ENCODE results near the gene ATP6V1B1. TPM values are rescaled to one million over a fixed set of nuclear protein-coding genes. Genes with fewer than 3 reads are reported as not detected.

Gene ATP6V1B1
- total and polyA plus RNA-seq, 2 donors (not counting 1 experiment from before 2014, with no cell fraction given), result 1.0 to 2.1 TPM

GRCh38 chr2:71001592-71001927, 65.9 kb downstream of the ATP6V1B1 start:
- no peak overlapping the region for H3K4me3 ChIP-seq (replicated peaks in 1 of 4; ENCODE audit: control extremely low read depth in 1 of 4, insufficient read depth in 1 of 4, low read depth in 3 of 4, low read length in 4 of 4)
- no peaks in the 10 kb centered on the region for H3K27me3 ChIP-seq (ENCODE audit: control insufficient read depth, insufficient read depth, low read length)
- H3K4me2 ChIP-seq (ENCODE audit: extremely low read depth, insufficient read depth, low read length), result no peak overlapping the region
- no peaks in the 10 kb centered on the region for H3K4me1 ChIP-seq (ENCODE audit: control insufficient read depth, extremely low read depth, insufficient read depth, low read length)
- no peaks in the 10 kb centered on the region for H3K36me3 ChIP-seq (ENCODE audit: control insufficient read depth, insufficient read depth, low read length)
- no peaks in the 10 kb centered on the region for H3K79me2 ChIP-seq (ENCODE audit: control insufficient read depth, insufficient read depth, low read length)
- no peak overlapping the region for H3K27ac ChIP-seq (ENCODE audit: insufficient read depth, low read length)
- H3K9ac ChIP-seq (ENCODE audit: insufficient read depth, low read length), result no peak overlapping the region
- no peaks in the 10 kb centered on the region for H3K9me3 ChIP-seq (ENCODE audit: control insufficient read depth, insufficient read depth, low read depth, low read length)
- H4K20me1 ChIP-seq (ENCODE audit: control insufficient read depth, extremely low read depth, insufficient read depth, low read length), result no peaks in the 10 kb centered on the region
- H2AFZ ChIP-seq (ENCODE audit: low read length), result no peak overlapping the region
- no peak for DNase-seq (ENCODE audit: low read depth in 2 of 2)
- no peak for TF ChIP-seq CTCF (conservative IDR thresholded peaks at IDR 0.05 in 1 of 2, IDR thresholded peaks at IDR 0.05 in 1 of 2; ENCODE audit: low read depth in 1 of 2, low read length in 2 of 2)
- no peak for TF ChIP-seq EZH2 (IDR thresholded peaks at IDR 0.05; ENCODE audit: low read length, missing control alignments)

- H3K4me2 ChIP-seq (ENCODE audit: extremely low read depth, insufficient read depth, low read length), result no peak overlapping the region
- no peak overlapping the region for H3K27ac ChIP-seq (ENCODE audit: insufficient read depth, low read length)
- no peak overlapping the region for H3K9ac ChIP-seq (ENCODE audit: insufficient read depth, low read length)
- H3K36me3 ChIP-seq (ENCODE audit: control insufficient read depth, insufficient read depth, low read length), result no peaks in the 10 kb centered on the region
- no peak for DNase-seq (ENCODE audit: low read depth in 2 of 2)
- no peak overlapping the region for H3K4me3 ChIP-seq (replicated peaks in 1 of 4; ENCODE audit: control extremely low read depth in 1 of 4, insufficient read depth in 1 of 4, low read depth in 3 of 4, low read length in 4 of 4)
- no peaks in the 10 kb centered on the region for H3K27me3 ChIP-seq (ENCODE audit: control insufficient read depth, insufficient read depth, low read length)
- TF ChIP-seq EZH2 (IDR thresholded peaks at IDR 0.05; ENCODE audit: low read length, missing control alignments) (no peak), CTCF (conservative IDR thresholded peaks at IDR 0.05 in 1 of 2, IDR thresholded peaks at IDR 0.05 in 1 of 2; ENCODE audit: low read depth in 1 of 2, low read length in 2 of 2) (no peak)
- H3K9me3 ChIP-seq (ENCODE audit: control insufficient read depth, insufficient read depth, low read depth, low read length), result no peaks in the 10 kb centered on the region
- no peaks in the 10 kb centered on the region for H3K79me2 ChIP-seq (ENCODE audit: control insufficient read depth, insufficient read depth, low read length)
- H2AFZ ChIP-seq (ENCODE audit: low read length), result no peak overlapping the region
- H3K4me1 ChIP-seq (ENCODE audit: control insufficient read depth, extremely low read depth, insufficient read depth, low read length), result no peaks in the 10 kb centered on the region
- H4K20me1 ChIP-seq (ENCODE audit: control insufficient read depth, extremely low read depth, insufficient read depth, low read length), result no peaks in the 10 kb centered on the region
Observed at GRCh38 chr2:71001981-71002570, 66.4 kb downstream of the ATP6V1B1 start.

- Histone ChIP-seq H3K4me2 (ENCODE audit: extremely low read depth, insufficient read depth, low read length) (no peak overlapping the region), H3K4me3 (replicated peaks in 1 of 4; ENCODE audit: control extremely low read depth in 1 of 4, insufficient read depth in 1 of 4, low read depth in 3 of 4, low read length in 4 of 4) (no peak overlapping the region), H3K36me3 (ENCODE audit: control insufficient read depth, insufficient read depth, low read length) (no peaks in the 10 kb centered on the region), H3K27ac (ENCODE audit: insufficient read depth, low read length) (no peak overlapping the region), H3K4me1 (ENCODE audit: control insufficient read depth, extremely low read depth, insufficient read depth, low read length) (no peaks in the 10 kb centered on the region), H3K79me2 (ENCODE audit: control insufficient read depth, insufficient read depth, low read length) (no peaks in the 10 kb centered on the region), H3K9me3 (ENCODE audit: control insufficient read depth, insufficient read depth, low read depth, low read length) (no peaks in the 10 kb centered on the region), H3K9ac (ENCODE audit: insufficient read depth, low read length) (no peak overlapping the region), H3K27me3 (ENCODE audit: control insufficient read depth, insufficient read depth, low read length) (no peaks in the 10 kb centered on the region), H2AFZ (ENCODE audit: low read length) (no peak overlapping the region), H4K20me1 (ENCODE audit: control insufficient read depth, extremely low read depth, insufficient read depth, low read length) (no peaks in the 10 kb centered on the region)
- DNase-seq (ENCODE audit: low read depth in 2 of 2), result no peak
- no peak for TF ChIP-seq CTCF (conservative IDR thresholded peaks at IDR 0.05 in 1 of 2, IDR thresholded peaks at IDR 0.05 in 1 of 2; ENCODE audit: low read depth in 1 of 2, low read length in 2 of 2)
- TF ChIP-seq EZH2 (IDR thresholded peaks at IDR 0.05; ENCODE audit: low read length, missing control alignments), result no peak
Observed at GRCh38 chr2:71003396-71003795, 67.7 kb downstream of the ATP6V1B1 start.

All from fibroblast of lung (primary cell).